Measurements from ENCODE around the gene FXYD3. TPM values are rescaled to one million over a fixed set of nuclear protein-coding genes. Genes with fewer than 3 reads are reported as not detected.

FXYD3 gene
- total RNA-seq (2014; rRNA removed; shearing (Covaris generic)) = not detected in 2 replicates
- not detected in 2 replicates for polyA plus RNA-seq (2015; cell fraction: cytosol; rRNA removed)
- not detected in 2 replicates for polyA plus RNA-seq (2015; cell fraction: nucleus; rRNA removed)

- DNase-seq (ENCODE audit: low read depth) = no peak
These were observed at the start of gene FXYD3 for GRCh38 chr19:35115177-35115951. FXYD3 (plus strand) TSS chr19:35115823; CDS start chr19:35119377, 3,554 bp downstream.

DNA sequence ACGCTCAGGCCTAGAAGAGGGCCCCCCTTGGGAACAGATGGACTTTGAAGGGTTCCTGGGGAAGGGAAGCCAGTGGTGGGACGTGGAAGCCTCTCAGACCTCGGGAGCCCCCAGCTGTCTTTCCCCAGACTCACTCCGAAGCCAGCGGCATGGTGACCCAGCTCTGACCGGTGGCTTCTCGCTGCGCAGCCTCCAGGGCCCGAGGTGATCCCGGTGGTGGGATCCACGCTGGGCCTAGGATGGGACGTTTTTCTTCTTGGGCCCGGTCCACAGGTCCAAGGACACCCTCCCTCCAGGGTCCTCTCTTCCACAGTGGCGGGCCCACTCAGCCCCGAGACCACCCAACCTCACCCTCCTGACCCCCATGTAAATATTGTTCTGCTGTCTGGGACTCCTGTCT lies 49.5 kb upstream of the FXYD3 start:
- no peak for DNase-seq (ENCODE audit: low read depth)

GRCh38 chr19:35066691-35067563 lies 48.7 kb upstream of the FXYD3 start:
- peak; percentile 74 for DNase-seq (ENCODE audit: low read depth)

DNA sequence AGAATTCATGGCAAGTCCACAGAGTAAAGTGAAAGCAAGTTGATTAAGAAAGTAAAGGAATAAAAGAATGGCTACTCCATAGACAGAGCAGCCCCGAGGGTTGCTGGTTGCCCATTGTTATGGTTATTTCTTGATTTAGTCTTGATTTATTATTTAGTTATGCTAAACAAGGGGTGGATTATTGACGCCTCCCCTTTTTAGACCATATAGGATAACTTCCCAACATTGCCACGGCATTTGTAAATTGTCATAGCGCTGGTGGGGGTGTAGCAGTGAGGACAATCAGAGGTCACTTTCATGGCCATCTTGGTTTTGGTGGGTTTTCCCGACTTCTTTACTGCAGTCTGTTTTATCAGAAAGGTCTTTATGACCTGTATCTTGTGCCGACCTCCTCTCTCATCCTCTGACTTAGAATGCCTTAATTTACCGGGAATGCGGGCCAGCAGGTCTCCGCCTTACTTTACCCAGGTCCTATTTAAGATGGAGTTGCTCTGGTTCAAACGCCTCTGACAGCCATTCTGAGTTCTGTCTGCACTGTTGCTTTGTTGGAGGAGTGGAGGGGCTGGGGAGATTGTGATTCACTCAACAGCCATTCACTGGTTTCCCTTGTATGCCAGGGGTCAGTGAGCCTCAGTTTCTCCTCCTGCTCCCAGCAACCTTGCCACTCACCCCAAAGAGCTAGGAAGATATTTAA lies 46.5 kb upstream of the FXYD3 start:
- no peak for DNase-seq (ENCODE audit: low read depth)

- no peak for DNase-seq (ENCODE audit: low read depth)
These were observed 45.9 kb upstream of the FXYD3 start for GRCh38 chr19:35069696-35070095.

DNA sequence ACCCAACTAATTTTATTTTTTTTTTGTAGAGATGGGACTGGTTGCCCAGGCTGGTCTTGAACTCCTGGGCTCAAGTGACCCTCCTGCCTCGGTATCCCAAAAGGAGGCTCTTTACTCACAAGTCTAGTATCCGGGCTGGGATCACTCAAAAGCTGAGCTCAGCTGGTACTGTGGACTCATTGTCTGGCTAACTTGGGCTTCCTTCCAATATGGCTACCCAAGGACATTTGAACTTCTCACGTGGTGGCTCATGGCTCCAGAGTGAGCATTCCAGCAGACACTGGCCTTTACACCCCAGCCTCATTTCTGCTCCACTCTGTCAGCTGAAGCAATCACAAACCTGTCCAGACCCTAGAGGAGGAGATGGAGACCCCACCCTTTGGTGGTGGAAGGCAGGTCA lies 45.2 kb upstream of the FXYD3 start:
- no peak for DNase-seq (ENCODE audit: low read depth)

GRCh38 chr19:35073516-35073915 lies 42.1 kb upstream of the FXYD3 start:
- no peak for DNase-seq (ENCODE audit: low read depth)

- no peak for DNase-seq (ENCODE audit: low read depth)
These were observed 41.7 kb upstream of the FXYD3 start for GRCh38 chr19:35073941-35074340.

- DNase-seq (ENCODE audit: low read depth) = no peak
These were observed 41.0 kb upstream of the FXYD3 start for GRCh38 chr19:35074426-35075201.

GRCh38 chr19:35075202-35076025 lies 40.2 kb upstream of the FXYD3 start:
- DNase-seq (ENCODE audit: low read depth) = no peak

- DNase-seq (ENCODE audit: low read depth) = no peak
These were observed 39.6 kb upstream of the FXYD3 start for GRCh38 chr19:35076026-35076370.

GRCh38 chr19:35076657-35077056 lies 39.0 kb upstream of the FXYD3 start:
- no peak for DNase-seq (ENCODE audit: low read depth)

- no peak for DNase-seq (ENCODE audit: low read depth)
These were observed 38.0 kb upstream of the FXYD3 start for GRCh38 chr19:35077411-35078223.

DNA sequence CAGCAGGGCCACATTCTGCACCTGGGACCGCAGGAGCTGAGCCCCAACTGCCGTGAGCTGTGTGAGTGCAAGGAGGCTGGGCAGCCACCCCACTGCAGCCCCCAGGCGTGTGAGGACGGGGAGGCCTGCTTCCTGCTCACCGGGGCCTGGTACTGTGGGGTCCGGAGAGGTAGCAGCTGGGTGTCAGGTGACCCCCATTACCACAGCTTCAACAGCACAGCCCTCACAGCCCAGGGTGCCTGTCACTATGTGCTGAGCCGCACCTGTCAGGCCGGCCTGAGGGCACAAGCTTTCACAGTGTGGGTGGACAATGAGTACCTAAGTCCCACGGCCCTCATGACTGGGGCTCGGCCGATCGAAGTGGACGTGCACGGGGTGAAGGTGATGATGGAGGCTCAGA lies 35.8 kb upstream of the FXYD3 start:
- no peak for DNase-seq (ENCODE audit: low read depth)

DNA sequence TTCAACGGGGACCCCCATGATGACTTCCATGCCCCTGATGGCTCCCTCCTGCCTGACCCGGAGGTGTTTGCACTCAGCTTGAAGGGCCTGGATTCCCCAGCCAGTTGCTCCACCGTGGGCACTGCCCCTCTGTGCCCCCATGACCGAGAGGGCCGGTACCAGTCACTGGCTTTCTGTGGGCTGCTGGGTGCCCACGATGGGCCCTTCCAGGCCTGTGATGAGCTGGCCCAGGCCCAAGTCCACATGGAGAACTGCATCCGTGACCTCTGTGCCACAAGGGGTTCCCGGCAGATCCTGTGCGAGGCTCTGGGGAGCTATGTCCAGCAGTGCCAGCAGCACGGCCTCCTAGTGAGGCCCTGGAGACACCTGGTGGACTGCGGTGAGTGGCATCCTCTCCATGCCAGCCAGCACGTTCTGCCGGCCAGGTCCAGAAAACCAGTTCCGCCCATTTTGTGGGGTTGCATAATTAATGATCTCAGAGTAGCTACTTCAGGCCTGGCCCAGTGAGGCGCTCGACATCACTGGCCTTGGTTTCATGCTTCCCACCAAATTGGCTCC lies 34.9 kb upstream of the FXYD3 start:
- no peak for DNase-seq (ENCODE audit: low read depth)

DNA sequence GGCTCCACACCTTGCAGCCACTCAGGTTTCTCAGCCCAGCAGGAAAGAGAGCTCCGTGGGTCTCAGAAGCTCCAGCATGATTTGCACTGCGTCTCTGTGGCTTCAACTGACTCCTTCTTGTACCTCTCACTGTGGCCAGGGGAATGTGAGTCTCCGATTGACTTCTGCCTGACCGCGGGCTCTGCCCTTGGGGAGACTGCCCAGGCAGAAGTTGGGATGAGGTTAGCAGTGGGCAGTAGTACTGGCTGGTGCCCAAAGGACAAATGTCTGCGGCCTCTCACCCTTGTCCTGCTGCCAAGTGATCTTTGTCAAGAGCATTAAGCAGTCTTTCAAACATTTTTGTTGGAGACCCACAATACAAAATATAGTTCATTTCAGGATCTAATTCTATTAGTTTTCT lies 34.4 kb upstream of the FXYD3 start:
- no peak for DNase-seq (ENCODE audit: low read depth)

DNA sequence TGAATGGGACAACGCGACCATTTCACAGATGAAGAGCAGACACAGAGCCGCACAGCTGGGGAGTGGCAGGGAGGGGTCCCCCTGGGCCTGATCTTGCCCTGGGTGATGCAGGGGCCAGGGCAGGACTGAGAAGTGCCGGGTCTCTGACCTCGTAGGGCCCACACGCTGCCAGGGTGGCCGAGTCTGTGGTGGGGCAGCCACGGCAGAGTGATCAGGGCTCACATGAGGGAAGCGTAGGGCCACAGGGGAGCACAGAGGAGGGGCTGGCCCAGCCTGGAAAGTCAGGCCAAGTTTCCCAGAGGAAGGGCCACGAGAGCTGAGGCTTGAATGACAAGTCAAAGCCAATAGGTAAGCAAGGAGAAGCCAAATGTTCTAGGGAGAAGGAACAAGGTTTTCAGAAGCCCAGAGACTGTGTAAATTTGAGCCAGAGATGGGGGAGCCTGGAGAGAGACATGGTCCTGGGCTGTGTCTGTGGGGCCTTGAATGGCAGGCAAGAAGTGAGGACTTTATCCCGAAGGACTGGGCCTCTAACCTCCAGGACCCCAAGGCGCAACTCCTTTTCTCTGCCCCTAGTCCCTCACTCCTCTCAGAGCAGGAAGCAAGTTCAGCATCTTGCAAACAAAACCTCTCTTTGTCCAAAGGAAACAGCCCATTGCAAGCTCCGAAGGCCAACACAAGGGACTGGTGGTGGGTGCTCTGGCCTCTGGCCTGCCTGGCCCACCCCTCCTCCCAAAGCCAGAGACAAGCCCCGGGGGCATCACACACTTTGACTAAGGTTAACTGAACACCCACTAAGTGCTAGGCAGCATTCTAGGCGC lies 31.7 kb upstream of the FXYD3 start:
- no peak for DNase-seq (ENCODE audit: low read depth)

DNA sequence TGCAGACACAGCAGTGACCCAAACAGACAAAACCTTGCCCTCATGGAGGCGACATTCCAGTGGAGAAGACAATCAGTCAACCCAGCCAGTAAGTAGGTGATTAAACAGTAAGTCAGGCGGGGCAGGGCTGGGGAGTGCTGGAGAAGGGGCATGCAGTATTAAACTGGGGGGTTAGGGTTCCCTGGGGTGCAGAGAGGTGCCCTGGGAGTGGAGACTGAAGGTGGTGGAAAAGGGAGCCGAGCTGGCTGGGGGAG lies 31.2 kb upstream of the FXYD3 start:
- no peak for DNase-seq (ENCODE audit: low read depth)
